ENCODE results near the gene KRT6C.

DNA sequence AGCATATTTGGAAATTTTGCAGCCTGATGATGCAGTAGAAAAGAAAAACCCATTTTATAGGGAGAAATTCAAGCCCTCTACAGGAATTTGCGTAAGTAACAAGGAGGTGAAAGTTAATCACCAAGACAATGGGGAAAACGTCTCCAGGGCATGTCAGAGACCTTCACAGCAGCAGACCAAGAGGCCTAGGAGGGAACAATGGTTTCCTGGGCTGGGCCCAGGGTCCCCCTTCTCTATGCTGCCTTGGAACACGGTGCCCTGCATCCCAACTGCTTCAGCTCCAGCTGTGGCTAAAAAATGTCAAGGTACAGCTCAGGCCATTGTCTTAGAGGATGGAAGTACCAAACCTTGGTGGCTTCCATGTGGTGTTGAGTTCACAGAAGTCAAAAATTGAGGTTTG is 6.5 kb upstream of the KRT6C start:
- TF ChIP-seq, protein P1, sequence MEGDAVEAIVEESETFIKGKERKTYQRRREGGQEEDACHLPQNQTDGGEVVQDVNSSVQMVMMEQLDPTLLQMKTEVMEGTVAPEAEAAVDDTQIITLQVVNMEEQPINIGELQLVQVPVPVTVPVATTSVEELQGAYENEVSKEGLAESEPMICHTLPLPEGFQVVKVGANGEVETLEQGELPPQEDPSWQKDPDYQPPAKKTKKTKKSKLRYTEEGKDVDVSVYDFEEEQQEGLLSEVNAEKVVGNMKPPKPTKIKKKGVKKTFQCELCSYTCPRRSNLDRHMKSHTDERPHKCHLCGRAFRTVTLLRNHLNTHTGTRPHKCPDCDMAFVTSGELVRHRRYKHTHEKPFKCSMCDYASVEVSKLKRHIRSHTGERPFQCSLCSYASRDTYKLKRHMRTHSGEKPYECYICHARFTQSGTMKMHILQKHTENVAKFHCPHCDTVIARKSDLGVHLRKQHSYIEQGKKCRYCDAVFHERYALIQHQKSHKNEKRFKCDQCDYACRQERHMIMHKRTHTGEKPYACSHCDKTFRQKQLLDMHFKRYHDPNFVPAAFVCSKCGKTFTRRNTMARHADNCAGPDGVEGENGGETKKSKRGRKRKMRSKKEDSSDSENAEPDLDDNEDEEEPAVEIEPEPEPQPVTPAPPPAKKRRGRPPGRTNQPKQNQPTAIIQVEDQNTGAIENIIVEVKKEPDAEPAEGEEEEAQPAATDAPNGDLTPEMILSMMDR (IDR thresholded peaks at IDR 0.05) = no peak
- TF ChIP-seq POLR2A (IDR thresholded peaks at IDR 0.05) = no peak
